HepG2 (cell line): ENCODE measurements around the gene LST1. TPM values are rescaled to one million over a fixed set of nuclear protein-coding genes. Genes with fewer than 3 reads are reported as not detected.

Source experiments
- AFF4 ChIP-seq: sonication (generic); formaldehyde crosslinking; IDR thresholded peaks from 2 replicates; pipeline ENCODE4 v1.4.0; 2020; ENCODE audit warnings: missing genetic modification reagents
- GABPB1 ChIP-seq: IDR thresholded peaks from 2 replicates; pipeline ENCODE4 v1.6.1; 2016; ENCODE audit warnings: mild to moderate bottlenecking, missing genetic modification reagents, moderate library complexity, missing compliant biosample characterization
- JARID2 ChIP-seq: sonication (generic); formaldehyde crosslinking; IDR thresholded peaks from 2 replicates; pipeline ENCODE4 v1.8.1; 2023; ENCODE audit warnings: missing genetic modification reagents, inconsistent platforms; ENCODE audit not compliant: insufficient replicate concordance
- KLF12 ChIP-seq: sonication (generic); formaldehyde crosslinking; IDR thresholded peaks from 2 replicates; pipeline ENCODE4 v1.4.0; 2020; ENCODE audit warnings: missing genetic modification reagents, borderline replicate concordance
- PRMT3 ChIP-seq: sonication (generic); formaldehyde crosslinking; IDR thresholded peaks from 2 replicates; pipeline ENCODE4 v1.8.1; 2022; ENCODE audit warnings: low read depth, mild to moderate bottlenecking, moderate library complexity, missing genetic modification reagents, borderline replicate concordance
- RERE ChIP-seq: IDR thresholded peaks from 2 replicates; pipeline ENCODE4 v1.6.1; 2016; ENCODE audit warnings: low read depth, missing genetic modification reagents, missing compliant biosample characterization
- ZFP82 ChIP-seq: sonication (generic); formaldehyde crosslinking; IDR thresholded peaks from 2 replicates; pipeline ENCODE4 v1.5.1; 2020; ENCODE audit warnings: mild to moderate bottlenecking, missing genetic modification reagents, borderline replicate concordance
- ZFYVE20 ChIP-seq: sonication (generic); formaldehyde crosslinking; IDR thresholded peaks from 2 replicates; pipeline ENCODE4 v1.8.0; 2023; ENCODE audit warnings: low read depth, mild to moderate bottlenecking, moderate library complexity, missing genetic modification reagents, borderline replicate concordance
- ZMYM4 ChIP-seq: sonication (generic); formaldehyde crosslinking; IDR thresholded peaks from 2 replicates; pipeline ENCODE4 v1.8.1; 2023; ENCODE audit warnings: mild to moderate bottlenecking, missing genetic modification reagents
- ZNF280B ChIP-seq: sonication (generic); formaldehyde crosslinking; IDR thresholded peaks from 2 replicates; pipeline ENCODE4 v1.5.0; 2020; ENCODE audit warnings: missing genetic modification reagents, mild to moderate bottlenecking, borderline replicate concordance
- ZNF367 ChIP-seq: sonication (generic); formaldehyde crosslinking; IDR thresholded peaks from 2 replicates; pipeline ENCODE4 v1.4.0; 2020; ENCODE audit warnings: missing genetic modification reagents, borderline replicate concordance
- ZNF703 ChIP-seq: sonication (generic); formaldehyde crosslinking; IDR thresholded peaks from 2 replicates; pipeline ENCODE4 v1.5.1; 2020; ENCODE audit warnings: missing genetic modification reagents, mild to moderate bottlenecking, moderate library complexity, borderline replicate concordance
- ZNF772 ChIP-seq: sonication (generic); formaldehyde crosslinking; IDR thresholded peaks from 2 replicates; pipeline ENCODE4 v1.5.0; 2020; ENCODE audit warnings: mild to moderate bottlenecking, missing genetic modification reagents
- ZNF792 ChIP-seq: IDR thresholded peaks from 2 replicates; pipeline ENCODE4 v1.6.1; 2016
- polyA plus RNA-seq, 8 experiments: library from polyadenylated mRNA; depleted of rRNA in 3 of 8; stranded (reverse) in 7 of 8; unstranded in 1 of 8; fragments of >200 nt; fragmentation: Illumina TruSeq in 4 of 8; extraction: Trizol in 4 of 8; gene quantifications; 2 replicates each; pipeline versions ENCODE4 v1.2.1 to v1.2.3, GENCODE V29; 2011 to 2016; ENCODE audit warnings: low read depth in 4 of 8, missing spikeins in 1 of 8, mixed read lengths in 1 of 8; ENCODE audit not compliant: insufficient read depth in 1 of 8
- total RNA-seq, 5 experiments: library from RNA; depleted of rRNA; stranded (reverse); fragments of >200 nt; fragmentation: Illumina TruSeq; extraction: Trizol; gene quantifications; 2 replicates each; pipeline ENCODE4 v1.2.3, GENCODE V29; 2016; ENCODE audit warnings: low read depth in 1 of 5
- TF ChIP-seq, protein P1 (sequence below): sonication (generic); formaldehyde crosslinking; IDR thresholded peaks from 2 replicates; pipeline ENCODE4 v1.4.0; 2020; ENCODE audit warnings: missing genetic modification reagents

Gene LST1
- total and polyA plus RNA-seq, 2 of the 13 experiments (the other 11 are each of a cell fraction or from before 2014, with no cell fraction given), result not detected

- TF ChIP-seq, protein P1, sequence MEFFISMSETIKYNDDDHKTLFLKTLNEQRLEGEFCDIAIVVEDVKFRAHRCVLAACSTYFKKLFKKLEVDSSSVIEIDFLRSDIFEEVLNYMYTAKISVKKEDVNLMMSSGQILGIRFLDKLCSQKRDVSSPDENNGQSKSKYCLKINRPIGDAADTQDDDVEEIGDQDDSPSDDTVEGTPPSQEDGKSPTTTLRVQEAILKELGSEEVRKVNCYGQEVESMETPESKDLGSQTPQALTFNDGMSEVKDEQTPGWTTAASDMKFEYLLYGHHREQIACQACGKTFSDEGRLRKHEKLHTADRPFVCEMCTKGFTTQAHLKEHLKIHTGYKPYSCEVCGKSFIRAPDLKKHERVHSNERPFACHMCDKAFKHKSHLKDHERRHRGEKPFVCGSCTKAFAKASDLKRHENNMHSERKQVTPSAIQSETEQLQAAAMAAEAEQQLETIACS (CRISPR knock-in tag), result peak; percentile 12; the same call in 1 of the 2 replicates
- peak; percentile 23; the same call in 1 of the 2 replicates for TF ChIP-seq RERE
- peak; percentile 84; the same call in 1 of the 2 replicates for TF ChIP-seq ZFP82 (CRISPR knock-in tag)
- 0 out of 2 replicates have a peak, but pooled peaks have one; percentile 66 for TF ChIP-seq PRMT3 (CRISPR knock-in tag)
- 0 out of 2 replicates have a peak, but pooled peaks have one; percentile 66 for TF ChIP-seq AFF4
- TF ChIP-seq ZNF367, result peak; percentile 85; the same call in 1 of the 2 replicates
- TF ChIP-seq ZNF792 (CRISPR knock-in tag), result no peak
- TF ChIP-seq GABPB1 (CRISPR knock-in tag), result peak; percentile 98
- peak; percentile 78 for TF ChIP-seq ZMYM4 (CRISPR knock-in tag)
- peak; percentile 87; the same call in 1 of the 2 replicates for TF ChIP-seq ZNF280B (CRISPR knock-in tag)
- no peak for TF ChIP-seq JARID2 (CRISPR knock-in tag)
- 0 out of 2 replicates have a peak, but pooled peaks have one; percentile 46 for TF ChIP-seq ZFYVE20 (CRISPR knock-in tag)
- TF ChIP-seq KLF12 (CRISPR knock-in tag), result peak; percentile 78
- peak; percentile 62 for TF ChIP-seq ZNF772 (CRISPR knock-in tag)
- peak; percentile 90 for TF ChIP-seq ZNF703
These were observed 44.2 kb upstream of the LST1 start, which contains the start of gene DDX39B (continued) for GRCh38 chr6:31541658-31542521.
